ENCODE measurements around the gene DDX6.

GRCh38 chr11:118834427-118835028 is 43.6 kb upstream of the DDX6 start:
- no peak for TF ChIP-seq CTCF (IDR thresholded peaks at IDR 0.05)
- TF ChIP-seq POLR2AphosphoS5 (IDR thresholded peaks at IDR 0.05): no peak
